Measurements from ENCODE around the gene CLDN15.

DNA sequence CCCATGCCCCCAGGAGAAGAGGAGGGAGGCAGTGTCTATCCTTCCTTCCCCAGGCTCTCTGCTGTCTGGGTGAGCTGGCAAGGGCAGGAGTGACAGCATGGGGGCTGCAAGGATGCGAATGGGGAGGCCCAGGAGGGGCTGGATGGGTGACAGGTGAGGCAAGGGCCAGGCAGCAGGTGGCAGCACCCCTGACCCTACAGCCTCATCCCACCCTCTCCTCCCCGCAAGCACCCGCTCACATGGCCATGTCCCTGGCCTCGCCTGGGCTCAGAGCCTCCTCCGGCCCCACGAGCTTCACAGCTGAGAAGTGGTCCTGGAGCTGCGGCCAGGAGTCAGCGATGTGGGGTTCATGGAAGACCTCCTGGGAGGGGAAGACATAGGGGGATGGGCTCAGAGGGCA, 25.6 kb downstream of the CLDN15 start:
- TF ChIP-seq, protein P1, sequence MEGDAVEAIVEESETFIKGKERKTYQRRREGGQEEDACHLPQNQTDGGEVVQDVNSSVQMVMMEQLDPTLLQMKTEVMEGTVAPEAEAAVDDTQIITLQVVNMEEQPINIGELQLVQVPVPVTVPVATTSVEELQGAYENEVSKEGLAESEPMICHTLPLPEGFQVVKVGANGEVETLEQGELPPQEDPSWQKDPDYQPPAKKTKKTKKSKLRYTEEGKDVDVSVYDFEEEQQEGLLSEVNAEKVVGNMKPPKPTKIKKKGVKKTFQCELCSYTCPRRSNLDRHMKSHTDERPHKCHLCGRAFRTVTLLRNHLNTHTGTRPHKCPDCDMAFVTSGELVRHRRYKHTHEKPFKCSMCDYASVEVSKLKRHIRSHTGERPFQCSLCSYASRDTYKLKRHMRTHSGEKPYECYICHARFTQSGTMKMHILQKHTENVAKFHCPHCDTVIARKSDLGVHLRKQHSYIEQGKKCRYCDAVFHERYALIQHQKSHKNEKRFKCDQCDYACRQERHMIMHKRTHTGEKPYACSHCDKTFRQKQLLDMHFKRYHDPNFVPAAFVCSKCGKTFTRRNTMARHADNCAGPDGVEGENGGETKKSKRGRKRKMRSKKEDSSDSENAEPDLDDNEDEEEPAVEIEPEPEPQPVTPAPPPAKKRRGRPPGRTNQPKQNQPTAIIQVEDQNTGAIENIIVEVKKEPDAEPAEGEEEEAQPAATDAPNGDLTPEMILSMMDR (IDR thresholded peaks at IDR 0.05), result no peak
- TF ChIP-seq POLR2AphosphoS5 (IDR thresholded peaks at IDR 0.05) (no peak), POLR2A (IDR thresholded peaks at IDR 0.05) (no peak)

Data from prostate gland (tissue), 2 donors.